ENCODE measurements around the gene CCNB2.

The CCNB2 gene

GRCh38 chr15:59173194-59173593 lies 68.2 kb downstream of the CCNB2 start:
- Histone ChIP-seq H3K4me3 (ENCODE audit: low read length) (no peak overlapping the region), H3K4me1 (ENCODE audit: control insufficient read depth, low read depth, low read length) (no peaks in the 10 kb centered on the region), H2BK120ac (ENCODE audit: low read depth, low read length) (no peak overlapping the region), H3K79me2 (ENCODE audit: control insufficient read depth, insufficient read depth, low read length) (no peaks in the 10 kb centered on the region), H4K5ac (ENCODE audit: low read length) (no peak overlapping the region), H3K79me1 (ENCODE audit: low read length) (no peaks in the 10 kb centered on the region), H3K27ac (ENCODE audit: low read depth, low read length) (no peak overlapping the region), H4K8ac (ENCODE audit: low read depth, low read length) (no peak overlapping the region), H2BK5ac (ENCODE audit: low read length) (no peak overlapping the region), H3K4ac (ENCODE audit: low read depth, low read length) (no peak overlapping the region), H3K36me3 (ENCODE audit: control insufficient read depth, insufficient read depth, low read length) (no peaks in the 10 kb centered on the region), H3K56ac (ENCODE audit: low read length) (no peak overlapping the region), H3K23ac (ENCODE audit: low read length) (no peak overlapping the region), H3K9ac (ENCODE audit: low read length) (no peak overlapping the region), H3K27me3 (ENCODE audit: insufficient read depth, low read length, poor library complexity) (no peaks in the 10 kb centered on the region), H3K18ac (ENCODE audit: low read length) (no peak overlapping the region), H3K4me2 (ENCODE audit: low read length) (no peak overlapping the region), H2BK15ac (replicated peaks; ENCODE audit: low read depth) (no peak overlapping the region), H2AK5ac (ENCODE audit: low read length) (no peak overlapping the region)
- no peak for DNase-seq
- WGBS (ENCODE audit: extremely low coverage, insufficient coverage, low lambda C conversion rate) = 100% methylated on average over 1 of the region's 5 CpGs

GRCh38 chr15:59174151-59174834 lies 69.3 kb downstream of the CCNB2 start:
- Histone ChIP-seq H2BK15ac (replicated peaks; ENCODE audit: low read depth) (no peak overlapping the region), H3K4me2 (ENCODE audit: low read length) (no peak overlapping the region), H3K27me3 (ENCODE audit: insufficient read depth, low read length, poor library complexity) (no peaks in the 10 kb centered on the region), H3K36me3 (ENCODE audit: control insufficient read depth, insufficient read depth, low read length) (no peaks in the 10 kb centered on the region), H3K27ac (ENCODE audit: low read depth, low read length) (no peak overlapping the region), H3K79me2 (ENCODE audit: control insufficient read depth, insufficient read depth, low read length) (no peaks in the 10 kb centered on the region), H2BK120ac (ENCODE audit: low read depth, low read length) (no peak overlapping the region), H4K8ac (ENCODE audit: low read depth, low read length) (no peak overlapping the region), H3K4me3 (ENCODE audit: low read length) (no peak overlapping the region), H3K23ac (ENCODE audit: low read length) (no peak overlapping the region), H2AK5ac (ENCODE audit: low read length) (no peak overlapping the region), H3K18ac (ENCODE audit: low read length) (no peak overlapping the region), H3K4ac (ENCODE audit: low read depth, low read length) (no peak overlapping the region), H3K56ac (ENCODE audit: low read length) (no peak overlapping the region), H3K79me1 (ENCODE audit: low read length) (no peaks in the 10 kb centered on the region), H3K4me1 (ENCODE audit: control insufficient read depth, low read depth, low read length) (no peaks in the 10 kb centered on the region), H2BK5ac (ENCODE audit: low read length) (no peak overlapping the region), H4K5ac (ENCODE audit: low read length) (no peak overlapping the region), H3K9ac (ENCODE audit: low read length) (no peak overlapping the region)
- DNase-seq = no peak
- WGBS (ENCODE audit: extremely low coverage, insufficient coverage, low lambda C conversion rate) = no CpG with 5 or more reads among the region's 12 CpGs

Small RNA genes within 50 kb of the gene (small RNA-seq; reads per million reads assigned to genes)
- gene MIR2116 (ENCODE audit: insufficient read depth) = 3.4 reads per million, percentile 53 among the genes with 10 or more reads in this experiment

All from mesendoderm (in vitro differentiated cells).